DND-41 (cell line): ENCODE results near the gene KRTCAP3.
A peak's percentile ranks its signal among the peaks of the same experiment; 100 is the strongest.

Source experiments
- ATAC-seq: fragments of 200-7000 bp; cut with Tn5 transposase; 3 replicates; pipeline ENCODE4 v1.9.1; 2021; ENCODE audit warnings: low read depth; ENCODE audit not compliant: insufficient read depth
- DNase-seq: peaks from one replicate; pipeline ENCODE4 v3.0.0-alpha.2; 2020
- H2AFZ ChIP-seq: 2 replicates; pipeline ENCODE4 v1.6.0; 2012; ENCODE audit warnings: low read depth, low read length
- H3K27ac ChIP-seq: 2 replicates; pipeline ENCODE4 v1.5.1; 2012; ENCODE audit warnings: low read length, inconsistent platforms
- H3K27me3 ChIP-seq: fragments of 200-600 bp; sonication (generic); 2 replicates; pipeline ENCODE4 v1.6.0; 2012; ENCODE audit warnings: low read length, mild to moderate bottlenecking, inconsistent platforms; ENCODE audit not compliant: insufficient read depth, poor library complexity
- H3K36me3 ChIP-seq: 2 replicates; pipeline ENCODE4 v1.5.1; 2012; ENCODE audit warnings: low read length, inconsistent platforms; ENCODE audit not compliant: insufficient read depth
- H3K4me1 ChIP-seq: 2 replicates; pipeline ENCODE4 v1.5.1; 2012; ENCODE audit warnings: mild to moderate bottlenecking, low read length; ENCODE audit not compliant: insufficient read depth
- H3K4me2 ChIP-seq: 2 replicates; pipeline ENCODE4 v1.6.0; 2012; ENCODE audit warnings: mild to moderate bottlenecking, moderate library complexity, low read length, inconsistent platforms; ENCODE audit not compliant: insufficient read depth
- H3K4me3 ChIP-seq, 2 experiments: fragments of 200-600 bp in 1 of 2; shearing (Covaris generic) in 1 of 2; 2 replicates each; pipeline ENCODE4 v1.5.1; 2012 to 2016; ENCODE audit warnings: inconsistent platforms in 2 of 2, low read length in 2 of 2, mild to moderate bottlenecking in 2 of 2, low read depth in 1 of 2, moderate library complexity in 1 of 2
- H3K79me2 ChIP-seq: 2 replicates; pipeline ENCODE4 v1.6.0; 2012; ENCODE audit warnings: low read length, inconsistent platforms; ENCODE audit not compliant: insufficient read depth
- H3K9ac ChIP-seq: 2 replicates; pipeline ENCODE4 v1.6.0; 2012; ENCODE audit warnings: low read depth, mild to moderate bottlenecking, inconsistent platforms, low read length, moderate library complexity
- H3K9me3 ChIP-seq: 2 replicates; pipeline ENCODE4 v1.5.1; 2012; ENCODE audit warnings: low read length, moderate library complexity, mild to moderate bottlenecking, inconsistent platforms; ENCODE audit not compliant: insufficient read depth, severe bottlenecking
- H4K20me1 ChIP-seq: 2 replicates; pipeline ENCODE4 v1.6.0; 2012; ENCODE audit warnings: low read length; ENCODE audit not compliant: insufficient read depth
- CTCF ChIP-seq: IDR thresholded peaks from 2 replicates; pipeline ENCODE4 v1.5.1; 2012; ENCODE audit warnings: borderline replicate concordance, low read length, moderate library complexity, mild to moderate bottlenecking; ENCODE audit not compliant: poor library complexity, severe bottlenecking; ENCODE audit errors: extremely low read depth
- EZH2 ChIP-seq: IDR thresholded peaks from 3 replicates; pipeline ENCODE4 v1.6.1; 2012; ENCODE audit warnings: borderline replicate concordance, low read depth, mild to moderate bottlenecking, moderate library complexity, low read length, inconsistent platforms; ENCODE audit not compliant: severe bottlenecking

KRTCAP3 gene

GRCh38 chr2:27441958-27442919, at the start of gene KRTCAP3:
TSS of gene KRTCAP3 (plus strand) at chr2:27442381. CDS start at chr2:27442413, 32 bp downstream.
- DNase-seq, result no peak
- peak; percentile 31 for ATAC-seq
- Histone ChIP-seq H2AFZ (no peak within 1 kb of the TSS), H3K9me3 (no peaks in the 10 kb centered on the region), H3K9ac (no peak within 1 kb of the TSS), H3K27ac (no peak within 1 kb of the TSS), H3K27me3 (no peaks in the 10 kb centered on the region), H3K79me2 (no peaks in the 10 kb centered on the region), H3K4me3 (no peak within 1 kb of the TSS), H3K4me1 (no peaks in the 10 kb centered on the region), H4K20me1 (no peaks in the 10 kb centered on the region), H3K4me2 (no peak within 1 kb of the TSS), H3K36me3 (peaks cover 50% of the 10 kb centered on the region)
- no peak for TF ChIP-seq CTCF
- TF ChIP-seq EZH2, result no peak

- no peak overlapping the region for H3K27ac ChIP-seq
- TF ChIP-seq EZH2 (no peak), CTCF (no peak)
- H3K79me2 ChIP-seq, result peaks cover 99% of the 10 kb centered on the region
- no peak overlapping the region for H3K4me2 ChIP-seq
- no peak for ATAC-seq
- H4K20me1 ChIP-seq, result peaks cover 75% of the 10 kb centered on the region
- DNase-seq, result no peak
- H3K36me3 ChIP-seq, result peaks cover 27% of the 10 kb centered on the region
- H3K4me1 ChIP-seq, result no peaks in the 10 kb centered on the region
- H2AFZ ChIP-seq, result no peak overlapping the region
- no peaks in the 10 kb centered on the region for H3K27me3 ChIP-seq
- H3K9me3 ChIP-seq, result no peaks in the 10 kb centered on the region
- H3K9ac ChIP-seq, result no peak overlapping the region
- no peak overlapping the region for H3K4me3 ChIP-seq
These were observed 49.0 kb upstream of the KRTCAP3 start for GRCh38 chr2:27393225-27393624.

GRCh38 chr2:27398962-27399361, 43.2 kb upstream of the KRTCAP3 start:
- no peak overlapping the region for H3K4me3 ChIP-seq
- peaks cover 100% of the 10 kb centered on the region for H3K79me2 ChIP-seq
- no peak for ATAC-seq
- H3K4me2 ChIP-seq, result no peak overlapping the region
- H4K20me1 ChIP-seq, result peaks cover 79% of the 10 kb centered on the region; the same call in 1 of the 2 replicates
- H3K9me3 ChIP-seq, result no peaks in the 10 kb centered on the region
- H3K27me3 ChIP-seq, result no peaks in the 10 kb centered on the region
- no peak for DNase-seq
- H3K27ac ChIP-seq, result no peak overlapping the region
- TF ChIP-seq EZH2 (no peak), CTCF (no peak)
- H3K9ac ChIP-seq, result no peak overlapping the region
- H3K36me3 ChIP-seq, result peaks cover 20% of the 10 kb centered on the region
- H2AFZ ChIP-seq, result no peak overlapping the region
- H3K4me1 ChIP-seq, result no peaks in the 10 kb centered on the region
